Suprapubic skin (tissue), 3 donors: Measurements from ENCODE around the gene SYT13.

Experiments
- CTCF ChIP-seq, 2 donors: fragments of 200-600 bp in 1 of 2; fragments of 450-650 bp in 1 of 2; sonication (generic) in 1 of 2; IDR thresholded peaks; one replicate each; pipeline ENCODE4 v1.5.1; 2016 to 2019; ENCODE audit warnings: antibody characterized with exemption in 2 of 2, mild to moderate bottlenecking in 1 of 2, moderate library complexity in 1 of 2
- POLR2A ChIP-seq, 2 donors: fragments of 450-650 bp; IDR thresholded peaks; one replicate each; pipeline ENCODE4 v1.6.1; 2017; ENCODE audit warnings: antibody characterized with exemption in 2 of 2, mild to moderate bottlenecking in 2 of 2, moderate library complexity in 2 of 2

- TF ChIP-seq CTCF (IDR thresholded peaks at IDR 0.05), result no peak
- TF ChIP-seq POLR2A (IDR thresholded peaks at IDR 0.05), result no peak
Observed at GRCh38 chr11:45225277-45225676, 60.9 kb downstream of the SYT13 start.
